ENCODE results near the gene ART4. TPM values are rescaled to one million over a fixed set of nuclear protein-coding genes. Genes with fewer than 3 reads are reported as not detected.

ART4 gene
- total and polyA plus RNA-seq, 4 donors, result 10.5 to 40.7 (median 22.2) TPM

- 93% methylated on average over 3 of the region's 3 CpGs for WGBS
These were observed 29.3 kb downstream of the ART4 start, which contains the start of gene SMCO3 for GRCh38 chr12:14814014-14814413. Gene SMCO3, minus strand, starts transcription at chr12:14814182. Its CDS starts 7,502 bp downstream, at chr12:14806680.

More at GRCh38 chr12:14814014-14814413, 29.3 kb downstream of the ART4 start, which contains the start of gene SMCO3:
- no peak within 1 kb of the TSS for H3K4me3 ChIP-seq (ENCODE audit: low read depth in 1 of 3, low read length in 3 of 3)
- no peaks in the 10 kb centered on the region for H3K36me3 ChIP-seq (ENCODE audit: control insufficient read depth in 4 of 4, insufficient read depth in 3 of 4, low read depth in 1 of 4, low read length in 3 of 4)
- TF ChIP-seq FOXA1 (IDR thresholded peaks at IDR 0.05) (no peak), MAX (IDR thresholded peaks at IDR 0.05) (no peak), GABPA (IDR thresholded peaks at IDR 0.05 in 1 of 2, conservative IDR thresholded peaks at IDR 0.05 in 1 of 2) (no peak), HNF4A (conservative IDR thresholded peaks at IDR 0.05) (no peak), TAF1 (conservative IDR thresholded peaks at IDR 0.05) (no peak), YY1 (IDR thresholded peaks at IDR 0.05) (no peak), SP1 (IDR thresholded peaks at IDR 0.05) (no peak), HNF4G (IDR thresholded peaks at IDR 0.05) (no peak), JUND (IDR thresholded peaks at IDR 0.05) (no peak), ZBTB33 (IDR thresholded peaks at IDR 0.05) (no peak), NR2F2 (IDR thresholded peaks at IDR 0.05) (no peak), RAD21 (IDR thresholded peaks at IDR 0.05) (no peak)
- TF ChIP-seq, protein P1, sequence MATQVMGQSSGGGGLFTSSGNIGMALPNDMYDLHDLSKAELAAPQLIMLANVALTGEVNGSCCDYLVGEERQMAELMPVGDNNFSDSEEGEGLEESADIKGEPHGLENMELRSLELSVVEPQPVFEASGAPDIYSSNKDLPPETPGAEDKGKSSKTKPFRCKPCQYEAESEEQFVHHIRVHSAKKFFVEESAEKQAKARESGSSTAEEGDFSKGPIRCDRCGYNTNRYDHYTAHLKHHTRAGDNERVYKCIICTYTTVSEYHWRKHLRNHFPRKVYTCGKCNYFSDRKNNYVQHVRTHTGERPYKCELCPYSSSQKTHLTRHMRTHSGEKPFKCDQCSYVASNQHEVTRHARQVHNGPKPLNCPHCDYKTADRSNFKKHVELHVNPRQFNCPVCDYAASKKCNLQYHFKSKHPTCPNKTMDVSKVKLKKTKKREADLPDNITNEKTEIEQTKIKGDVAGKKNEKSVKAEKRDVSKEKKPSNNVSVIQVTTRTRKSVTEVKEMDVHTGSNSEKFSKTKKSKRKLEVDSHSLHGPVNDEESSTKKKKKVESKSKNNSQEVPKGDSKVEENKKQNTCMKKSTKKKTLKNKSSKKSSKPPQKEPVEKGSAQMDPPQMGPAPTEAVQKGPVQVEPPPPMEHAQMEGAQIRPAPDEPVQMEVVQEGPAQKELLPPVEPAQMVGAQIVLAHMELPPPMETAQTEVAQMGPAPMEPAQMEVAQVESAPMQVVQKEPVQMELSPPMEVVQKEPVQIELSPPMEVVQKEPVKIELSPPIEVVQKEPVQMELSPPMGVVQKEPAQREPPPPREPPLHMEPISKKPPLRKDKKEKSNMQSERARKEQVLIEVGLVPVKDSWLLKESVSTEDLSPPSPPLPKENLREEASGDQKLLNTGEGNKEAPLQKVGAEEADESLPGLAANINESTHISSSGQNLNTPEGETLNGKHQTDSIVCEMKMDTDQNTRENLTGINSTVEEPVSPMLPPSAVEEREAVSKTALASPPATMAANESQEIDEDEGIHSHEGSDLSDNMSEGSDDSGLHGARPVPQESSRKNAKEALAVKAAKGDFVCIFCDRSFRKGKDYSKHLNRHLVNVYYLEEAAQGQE (IDR thresholded peaks at IDR 0.05), result no peak
- TF ChIP-seq, protein P2, sequence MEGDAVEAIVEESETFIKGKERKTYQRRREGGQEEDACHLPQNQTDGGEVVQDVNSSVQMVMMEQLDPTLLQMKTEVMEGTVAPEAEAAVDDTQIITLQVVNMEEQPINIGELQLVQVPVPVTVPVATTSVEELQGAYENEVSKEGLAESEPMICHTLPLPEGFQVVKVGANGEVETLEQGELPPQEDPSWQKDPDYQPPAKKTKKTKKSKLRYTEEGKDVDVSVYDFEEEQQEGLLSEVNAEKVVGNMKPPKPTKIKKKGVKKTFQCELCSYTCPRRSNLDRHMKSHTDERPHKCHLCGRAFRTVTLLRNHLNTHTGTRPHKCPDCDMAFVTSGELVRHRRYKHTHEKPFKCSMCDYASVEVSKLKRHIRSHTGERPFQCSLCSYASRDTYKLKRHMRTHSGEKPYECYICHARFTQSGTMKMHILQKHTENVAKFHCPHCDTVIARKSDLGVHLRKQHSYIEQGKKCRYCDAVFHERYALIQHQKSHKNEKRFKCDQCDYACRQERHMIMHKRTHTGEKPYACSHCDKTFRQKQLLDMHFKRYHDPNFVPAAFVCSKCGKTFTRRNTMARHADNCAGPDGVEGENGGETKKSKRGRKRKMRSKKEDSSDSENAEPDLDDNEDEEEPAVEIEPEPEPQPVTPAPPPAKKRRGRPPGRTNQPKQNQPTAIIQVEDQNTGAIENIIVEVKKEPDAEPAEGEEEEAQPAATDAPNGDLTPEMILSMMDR (IDR thresholded peaks at IDR 0.05; ENCODE audit: low read depth, low read length, missing input control), result no peak
- TF ChIP-seq, protein P3, sequence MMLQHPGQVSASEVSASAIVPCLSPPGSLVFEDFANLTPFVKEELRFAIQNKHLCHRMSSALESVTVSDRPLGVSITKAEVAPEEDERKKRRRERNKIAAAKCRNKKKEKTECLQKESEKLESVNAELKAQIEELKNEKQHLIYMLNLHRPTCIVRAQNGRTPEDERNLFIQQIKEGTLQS (IDR thresholded peaks at IDR 0.05), result no peak
- no peak for DNase-seq (ENCODE audit: low spot score)
- H3K27ac ChIP-seq (ENCODE audit: low read depth in 1 of 2, low read length in 2 of 2), result no peak within 1 kb of the TSS
- H3K27me3 ChIP-seq (ENCODE audit: control insufficient read depth in 4 of 4, insufficient read depth in 4 of 4, low read length in 3 of 4), result no peaks in the 10 kb centered on the region
- no peak within 1 kb of the TSS for H3K9ac ChIP-seq (ENCODE audit: low read depth in 1 of 2, low read length in 2 of 2)
- H3K4me1 ChIP-seq (ENCODE audit: control insufficient read depth in 4 of 4, insufficient read depth in 4 of 4, low read length in 3 of 4), result peaks cover 0 to 14% (median 2%) of the 10 kb centered on the region in 4 donors
- no peaks in the 10 kb centered on the region for H3K9me3 ChIP-seq (ENCODE audit: control insufficient read depth in 4 of 4, low read length in 3 of 4)
